Endothelial cell of umbilical vein (primary cell): ENCODE data around the gene CLPTM1L. TPM values are rescaled to one million over a fixed set of nuclear protein-coding genes. Genes with fewer than 3 reads are reported as not detected.

Source experiments
- BruUV-seq: library from RNA; stranded (reverse); fragments of 400-500 nt; replicated peaks from 2 replicates; lab custom pipeline; 2021; lab: Mats Ljungman, UMichigan
- CTCF ChIA-PET: fragments of 300-600, 350-600 bp; sonication (Branson Sonifier 250); formaldehyde crosslinking; loops from one replicate; lab custom pipeline; 2021; ENCODE audit warnings: antibody characterized with exemption, inconsistent platforms; lab: Charles Lee
- POLR2A ChIA-PET: fragments of 300-600, 350-600 bp; sonication (Branson Sonifier 250); formaldehyde crosslinking; loops from one replicate; lab custom pipeline; 2021; ENCODE audit warnings: antibody characterized with exemption, inconsistent platforms; lab: Charles Lee
- DNase-seq: peaks from one replicate; pipeline ENCODE4 v3.0.0-alpha.2; 2011; ENCODE audit warnings: low read depth, low spot score
- FAIRE-seq: peaks from 2 replicates; lab custom pipeline; 2011; peaks lifted over from hg19 to GRCh38; lab: Jason Lieb, UNC
- H2AFZ ChIP-seq: 2 replicates; pipeline ENCODE4 v1.6.0; 2012; ENCODE audit warnings: low read depth, low read length, control low read depth, inconsistent platforms
- H3K27ac ChIP-seq: 2 replicates; pipeline ENCODE4 v1.5.1; 2011; ENCODE audit warnings: low read depth, mild to moderate bottlenecking, control low read depth, low read length, moderate library complexity; ENCODE audit not compliant: insufficient read depth
- H3K27me3 ChIP-seq, 2 experiments: 2 replicates each; pipeline versions ENCODE4 v1.6.0 to v1.6.1; 2011; ENCODE audit warnings: low read length in 2 of 2, mixed read lengths in 1 of 2; ENCODE audit not compliant: control insufficient read depth in 2 of 2, insufficient read depth in 2 of 2
- H3K36me3 ChIP-seq, 2 experiments: 2 replicates in 1 of 2; 3 replicates in 1 of 2; pipeline ENCODE4 v1.5.1; 2011; ENCODE audit warnings: low read length in 2 of 2, mild to moderate bottlenecking in 1 of 2, moderate library complexity in 1 of 2; ENCODE audit not compliant: control insufficient read depth in 2 of 2, insufficient read depth in 2 of 2; ENCODE audit errors: extremely low read depth in 1 of 2
- H3K4me1 ChIP-seq: 3 replicates; pipeline ENCODE4 v1.5.1; 2011; ENCODE audit warnings: mild to moderate bottlenecking, low read length; ENCODE audit not compliant: control insufficient read depth, insufficient read depth; ENCODE audit errors: extremely low read depth
- H3K4me2 ChIP-seq: 2 replicates; pipeline ENCODE4 v1.6.1; 2011; ENCODE audit warnings: low read length, control low read depth, mixed read lengths; ENCODE audit not compliant: insufficient read depth
- H3K4me3 ChIP-seq, 3 experiments: fragments of 200-600 bp in 1 of 3; sonication (generic), shearing (Covaris generic) in 1 of 3; replicated peaks in 1 of 3; 2 replicates each; pipeline ENCODE4 v1.5.1; 2011 to 2016; ENCODE audit warnings: control low read depth in 3 of 3, low read length in 3 of 3, mild to moderate bottlenecking in 2 of 3, inconsistent platforms in 1 of 3, low read depth in 1 of 3, moderate library complexity in 1 of 3; ENCODE audit not compliant: insufficient read depth in 1 of 3
- H3K79me2 ChIP-seq: 2 replicates; pipeline ENCODE4 v1.6.0; 2012; ENCODE audit warnings: low read length, inconsistent platforms; ENCODE audit not compliant: control insufficient read depth, insufficient read depth
- H3K9ac ChIP-seq: replicated peaks from 2 replicates; pipeline ENCODE3; 2011; ENCODE audit warnings: low read length, control low read depth; ENCODE audit not compliant: insufficient read depth; ENCODE audit errors: extremely low read depth
- H3K9me1 ChIP-seq: replicated peaks from 3 replicates; pipeline ENCODE4 v1.6.0; 2011; ENCODE audit warnings: mild to moderate bottlenecking, low read length; ENCODE audit not compliant: control insufficient read depth, insufficient read depth; ENCODE audit errors: extremely low read depth
- H3K9me3 ChIP-seq: replicated peaks from 2 replicates; pipeline ENCODE4 v1.5.1; 2012; ENCODE audit warnings: low read length, inconsistent platforms; ENCODE audit not compliant: control insufficient read depth, insufficient read depth
- H4K20me1 ChIP-seq: replicated peaks from 2 replicates; pipeline ENCODE3; 2011; ENCODE audit warnings: mild to moderate bottlenecking, low read length; ENCODE audit not compliant: control insufficient read depth, insufficient read depth; ENCODE audit errors: extremely low read depth
- CTCF ChIP-seq, 2 donors: IDR thresholded peaks; 1 replicate in 1 of 2; 2 replicates in 1 of 2; pipeline ENCODE4 v1.5.1; 2011; ENCODE audit warnings: low read length in 2 of 2, mild to moderate bottlenecking in 2 of 2, moderate library complexity in 2 of 2, control low read depth in 1 of 2, inconsistent platforms in 1 of 2, low read depth in 1 of 2; ENCODE audit not compliant: insufficient read depth in 1 of 2; ENCODE audit errors: extremely low read depth in 1 of 2
- EZH2 ChIP-seq: IDR thresholded peaks from 2 replicates; pipeline ENCODE4 v1.6.1; 2012; ENCODE audit warnings: borderline replicate concordance, low read depth, mild to moderate bottlenecking, moderate library complexity, low read length, inconsistent platforms; ENCODE audit not compliant: severe bottlenecking
- GATA2 ChIP-seq: IDR thresholded peaks from 2 replicates; pipeline ENCODE4 v1.7.0; 2011; ENCODE audit warnings: low read depth, mild to moderate bottlenecking, moderate library complexity, mixed read lengths, low read length; ENCODE audit not compliant: insufficient read length, insufficient read depth
- JUN ChIP-seq: IDR thresholded peaks from 2 replicates; pipeline ENCODE4 v1.6.1; 2011; ENCODE audit warnings: borderline replicate concordance, low read depth; ENCODE audit not compliant: insufficient read length, insufficient read depth
- MAX ChIP-seq: IDR thresholded peaks from 2 replicates; pipeline ENCODE4 v1.6.1; 2011; ENCODE audit not compliant: insufficient read depth, insufficient read length
- MYC ChIP-seq: IDR thresholded peaks from one replicate; pipeline ENCODE4 v1.6.1; 2011; ENCODE audit warnings: mild to moderate bottlenecking, low read depth, low read length
- POLR2A ChIP-seq: IDR thresholded peaks from 2 replicates; pipeline ENCODE4 v1.6.1; 2012; ENCODE audit warnings: low read depth, mild to moderate bottlenecking, control low read depth, low read length
- dilution Hi-C: fragments of 300-500 bp; cut with MboI; formaldehyde crosslinking; loops from one replicate; pipeline ENCODE4 v1.15.0; 2019; ENCODE audit warnings: low sequenced_read_pairs; ENCODE audit not compliant: extremely low pct_ligation_motif_present
- intact Hi-C: fragments of 100-400 bp; cut with micrococcal nuclease; formaldehyde crosslinking; loops from one replicate; pipeline ENCODE4 v1.10.0; 2022
- polyA plus RNA-seq, 4 experiments: library from polyadenylated mRNA; depleted of rRNA in 3 of 4; stranded (reverse) in 3 of 4; unstranded in 1 of 4; fragments of >200 nt; gene quantifications; 2 replicates each; pipeline versions ENCODE4 v1.2.1 to v1.2.3, GENCODE V29; 2011 to 2012; ENCODE audit warnings: missing spikeins in 1 of 4
- total RNA-seq: library from RNA; stranded (reverse); gene quantifications from 2 replicates; pipeline ENCODE4 v1.2.3, GENCODE V29; 2021

CLPTM1L gene
- total and polyA plus RNA-seq, 2 donors (not counting 3 experiments of a cell fraction or from before 2014, with no cell fraction given) = 116 to 191 TPM

- no peak overlapping the region for H2AFZ ChIP-seq
- no peaks in the 10 kb centered on the region for H4K20me1 ChIP-seq
- no peaks in the 10 kb centered on the region for H3K36me3 ChIP-seq
- no peak overlapping the region for H3K9ac ChIP-seq
- TF ChIP-seq MYC (no peak), POLR2A (no peak), EZH2 (no peak), MAX (no peak), GATA2 (no peak), CTCF (IDR thresholded peaks at IDR 0.05; ENCODE audit: extremely low read depth in 1 of 2, insufficient read depth in 1 of 2, low read depth in 1 of 2, low read length in 2 of 2) (no peak), JUN (no peak)
- POLR2A ChIA-PET = no interaction called here
- intact Hi-C loops (no loop called here), dilution Hi-C loops (no loop called here)
- peaks cover 3% of the 10 kb centered on the region for H3K4me1 ChIP-seq
- no peaks in the 10 kb centered on the region for H3K9me1 ChIP-seq
- H3K27me3 ChIP-seq = peaks cover 0 to 11% of the 10 kb centered on the region in 2 experiments
- H3K9me3 ChIP-seq = no peaks in the 10 kb centered on the region
- H3K27ac ChIP-seq = no peak overlapping the region
- CTCF ChIA-PET = no interaction called here
- FAIRE-seq = no peak
- BruUV-seq = no TSS peak
- H3K79me2 ChIP-seq = no peaks in the 10 kb centered on the region
- DNase-seq = no peak
- H3K4me2 ChIP-seq = no peak overlapping the region
- H3K4me3 ChIP-seq = no peak overlapping the region
These were observed 43.0 kb upstream of the CLPTM1L start for GRCh38 chr5:1387876-1388275.
